ENCODE results near the gene FRAS1. TPM values are rescaled to one million over a fixed set of nuclear protein-coding genes. Genes with fewer than 3 reads are reported as not detected.

Gene FRAS1
- total and polyA plus RNA-seq, 2 donors (not counting 1 experiment from before 2014, with no cell fraction given), result 0.30 to 0.66 TPM

DNA sequence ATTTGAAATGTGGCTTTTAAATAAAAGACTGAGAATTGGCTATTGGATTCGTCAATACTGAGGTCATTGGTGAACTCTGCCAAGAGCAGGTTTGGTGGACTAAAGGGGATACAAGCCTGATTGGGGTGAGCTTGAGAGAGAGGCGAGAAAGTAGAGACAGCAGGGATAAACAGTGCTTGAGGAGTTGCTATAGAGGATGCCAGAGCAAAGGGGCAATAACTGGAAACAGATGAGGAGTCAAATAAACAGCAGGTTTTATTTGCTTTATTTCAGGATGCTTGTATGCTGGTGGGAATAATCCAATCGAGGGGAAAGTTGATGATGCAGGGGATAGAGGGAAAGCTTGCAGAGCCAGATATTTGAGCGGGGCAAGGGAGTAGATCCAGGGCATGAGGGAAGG, 470.4 kb downstream of the FRAS1 start:
- no peak overlapping the region for H3K4me2 ChIP-seq (ENCODE audit: extremely low read depth, insufficient read depth, low read length)
- no peak overlapping the region for H3K4me3 ChIP-seq (replicated peaks in 1 of 4; ENCODE audit: control extremely low read depth in 1 of 4, insufficient read depth in 1 of 4, low read depth in 3 of 4, low read length in 4 of 4)
- no peak overlapping the region for H3K9ac ChIP-seq (ENCODE audit: insufficient read depth, low read length)
- H3K36me3 ChIP-seq (ENCODE audit: control insufficient read depth, insufficient read depth, low read length), result no peaks in the 10 kb centered on the region
- TF ChIP-seq, protein P1, sequence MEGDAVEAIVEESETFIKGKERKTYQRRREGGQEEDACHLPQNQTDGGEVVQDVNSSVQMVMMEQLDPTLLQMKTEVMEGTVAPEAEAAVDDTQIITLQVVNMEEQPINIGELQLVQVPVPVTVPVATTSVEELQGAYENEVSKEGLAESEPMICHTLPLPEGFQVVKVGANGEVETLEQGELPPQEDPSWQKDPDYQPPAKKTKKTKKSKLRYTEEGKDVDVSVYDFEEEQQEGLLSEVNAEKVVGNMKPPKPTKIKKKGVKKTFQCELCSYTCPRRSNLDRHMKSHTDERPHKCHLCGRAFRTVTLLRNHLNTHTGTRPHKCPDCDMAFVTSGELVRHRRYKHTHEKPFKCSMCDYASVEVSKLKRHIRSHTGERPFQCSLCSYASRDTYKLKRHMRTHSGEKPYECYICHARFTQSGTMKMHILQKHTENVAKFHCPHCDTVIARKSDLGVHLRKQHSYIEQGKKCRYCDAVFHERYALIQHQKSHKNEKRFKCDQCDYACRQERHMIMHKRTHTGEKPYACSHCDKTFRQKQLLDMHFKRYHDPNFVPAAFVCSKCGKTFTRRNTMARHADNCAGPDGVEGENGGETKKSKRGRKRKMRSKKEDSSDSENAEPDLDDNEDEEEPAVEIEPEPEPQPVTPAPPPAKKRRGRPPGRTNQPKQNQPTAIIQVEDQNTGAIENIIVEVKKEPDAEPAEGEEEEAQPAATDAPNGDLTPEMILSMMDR (conservative IDR thresholded peaks at IDR 0.05 in 1 of 2, IDR thresholded peaks at IDR 0.05 in 1 of 2; ENCODE audit: low read depth in 1 of 2, low read length in 2 of 2), result no peak
- no peak for TF ChIP-seq EZH2 (IDR thresholded peaks at IDR 0.05; ENCODE audit: low read length, missing control alignments)
- no peaks in the 10 kb centered on the region for H3K79me2 ChIP-seq (ENCODE audit: control insufficient read depth, insufficient read depth, low read length)
- H3K27ac ChIP-seq (ENCODE audit: insufficient read depth, low read length), result no peak overlapping the region
- no peak for DNase-seq (ENCODE audit: low read depth in 2 of 2)
- H2AFZ ChIP-seq (ENCODE audit: low read length), result no peak overlapping the region
- no peaks in the 10 kb centered on the region for H3K9me3 ChIP-seq (ENCODE audit: control insufficient read depth, insufficient read depth, low read depth, low read length)
- peaks cover 13% of the 10 kb centered on the region for H3K4me1 ChIP-seq (ENCODE audit: control insufficient read depth, extremely low read depth, insufficient read depth, low read length)
- no peaks in the 10 kb centered on the region for H3K27me3 ChIP-seq (ENCODE audit: control insufficient read depth, insufficient read depth, low read length)
- no peaks in the 10 kb centered on the region for H4K20me1 ChIP-seq (ENCODE audit: control insufficient read depth, extremely low read depth, insufficient read depth, low read length)

DNA sequence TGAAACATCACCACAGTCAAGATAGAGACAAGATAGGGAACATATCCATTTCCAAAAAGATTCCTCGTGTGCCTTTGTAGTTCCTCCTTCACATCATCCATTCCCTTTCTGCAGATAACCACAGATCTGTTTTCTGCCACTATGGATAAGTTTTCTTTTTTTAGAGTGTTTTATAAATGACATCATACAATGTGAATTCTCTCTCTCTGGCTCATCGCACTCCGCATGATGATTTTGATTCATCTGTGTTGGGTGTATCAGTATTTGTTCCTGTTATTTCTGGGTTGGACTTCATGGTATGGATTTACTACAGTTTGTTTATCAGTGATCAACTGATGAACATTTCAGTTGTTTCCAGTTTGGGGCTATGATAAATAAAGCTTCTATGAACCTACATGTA, 471.2 kb downstream of the FRAS1 start:
- Histone ChIP-seq H2AFZ (ENCODE audit: low read length) (no peak overlapping the region), H3K27me3 (ENCODE audit: control insufficient read depth, insufficient read depth, low read length) (no peaks in the 10 kb centered on the region), H3K36me3 (ENCODE audit: control insufficient read depth, insufficient read depth, low read length) (no peaks in the 10 kb centered on the region), H3K4me2 (ENCODE audit: extremely low read depth, insufficient read depth, low read length) (no peak overlapping the region), H3K4me3 (replicated peaks in 1 of 4; ENCODE audit: control extremely low read depth in 1 of 4, insufficient read depth in 1 of 4, low read depth in 3 of 4, low read length in 4 of 4) (no peak overlapping the region), H3K9ac (ENCODE audit: insufficient read depth, low read length) (no peak overlapping the region), H3K4me1 (ENCODE audit: control insufficient read depth, extremely low read depth, insufficient read depth, low read length) (peaks cover 13% of the 10 kb centered on the region), H4K20me1 (ENCODE audit: control insufficient read depth, extremely low read depth, insufficient read depth, low read length) (no peaks in the 10 kb centered on the region), H3K9me3 (ENCODE audit: control insufficient read depth, insufficient read depth, low read depth, low read length) (no peaks in the 10 kb centered on the region), H3K27ac (ENCODE audit: insufficient read depth, low read length) (peak overlapping the region; percentile 20), H3K79me2 (ENCODE audit: control insufficient read depth, insufficient read depth, low read length) (no peaks in the 10 kb centered on the region)
- TF ChIP-seq EZH2 (IDR thresholded peaks at IDR 0.05; ENCODE audit: low read length, missing control alignments), result no peak
- TF ChIP-seq, protein P1 (conservative IDR thresholded peaks at IDR 0.05 in 1 of 2, IDR thresholded peaks at IDR 0.05 in 1 of 2; ENCODE audit: low read depth in 1 of 2, low read length in 2 of 2), result no peak
- peak in 1 of 2 donors; percentile 66 for DNase-seq (ENCODE audit: low read depth in 2 of 2)

DNA sequence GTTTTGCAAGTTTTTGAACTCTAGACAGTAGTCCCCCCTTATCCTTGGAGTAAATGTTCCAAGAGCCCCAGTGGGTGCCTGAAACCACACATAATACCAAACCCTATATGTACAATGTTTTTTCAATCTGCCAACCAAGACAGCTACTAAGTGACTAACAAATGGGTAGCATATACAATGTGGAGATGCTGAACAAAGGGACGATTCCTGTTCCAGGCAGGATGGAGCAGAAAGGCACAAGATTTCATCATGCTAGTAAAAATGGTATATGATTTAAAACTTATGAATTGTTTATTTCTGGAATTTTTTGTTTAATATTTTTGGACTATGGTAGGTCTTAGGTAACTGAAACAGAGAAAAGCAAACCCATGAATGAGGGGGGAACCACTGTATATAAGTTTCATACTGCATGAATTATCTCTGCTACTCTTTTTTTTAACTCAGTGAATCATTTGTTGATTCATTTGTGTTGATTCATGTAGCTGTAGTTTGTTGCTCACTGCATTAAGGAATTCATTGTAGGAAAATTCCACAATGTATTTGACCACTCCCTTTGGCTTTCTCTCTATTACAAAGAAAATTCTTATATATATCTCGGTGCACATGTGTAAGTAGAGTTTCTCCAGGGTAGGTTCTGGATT, 472.6 kb downstream of the FRAS1 start:
- H3K27ac ChIP-seq (ENCODE audit: insufficient read depth, low read length), result peak overlapping the region; percentile 41
- no peaks in the 10 kb centered on the region for H3K79me2 ChIP-seq (ENCODE audit: control insufficient read depth, insufficient read depth, low read length)
- no peaks in the 10 kb centered on the region for H3K9me3 ChIP-seq (ENCODE audit: control insufficient read depth, insufficient read depth, low read depth, low read length)
- no peak overlapping the region for H2AFZ ChIP-seq (ENCODE audit: low read length)
- TF ChIP-seq, protein P1 (conservative IDR thresholded peaks at IDR 0.05 in 1 of 2, IDR thresholded peaks at IDR 0.05 in 1 of 2; ENCODE audit: low read depth in 1 of 2, low read length in 2 of 2), result no peak
- H3K36me3 ChIP-seq (ENCODE audit: control insufficient read depth, insufficient read depth, low read length), result no peaks in the 10 kb centered on the region
- H4K20me1 ChIP-seq (ENCODE audit: control insufficient read depth, extremely low read depth, insufficient read depth, low read length), result no peaks in the 10 kb centered on the region
- no peak overlapping the region for H3K9ac ChIP-seq (ENCODE audit: insufficient read depth, low read length)
- peak overlapping the region; percentile 15 for H3K4me2 ChIP-seq (ENCODE audit: extremely low read depth, insufficient read depth, low read length)
- H3K27me3 ChIP-seq (ENCODE audit: control insufficient read depth, insufficient read depth, low read length), result no peaks in the 10 kb centered on the region
- peak; percentile 46 to 55 for DNase-seq (ENCODE audit: low read depth in 2 of 2)
- H3K4me1 ChIP-seq (ENCODE audit: control insufficient read depth, extremely low read depth, insufficient read depth, low read length), result peaks cover 13% of the 10 kb centered on the region
- H3K4me3 ChIP-seq (replicated peaks in 1 of 4; ENCODE audit: control extremely low read depth in 1 of 4, insufficient read depth in 1 of 4, low read depth in 3 of 4, low read length in 4 of 4), result no peak overlapping the region

All from fibroblast of lung (primary cell).